Activated naive CD4-positive, alpha-beta T cell treated with anti-CD3 and anti-CD28 coated beads, Interleukin-2, amount 50 U/mL, for 72 hours (primary cell): ENCODE measurements around the gene ENTPD6. TPM values are rescaled to one million over a fixed set of nuclear protein-coding genes. Genes with fewer than 3 reads are reported as not detected.
"Not testable (repeated sequence)": the region's sequence is repeated elsewhere in the genome, so short reads cannot be mapped to it uniquely, and the experiment has no call there.

ENCODE experiments used
- ATAC-seq, 2 donors: fragments of 150-1000 bp; cut with Tn5 transposase; 2 replicates each; pipeline ENCODE4 v1.10.0; 2021; ENCODE audit warnings: mild to moderate bottlenecking in 2 of 2, moderate library complexity in 2 of 2
- DNase-seq, 2 donors: peaks; one replicate each; pipeline ENCODE4 v3.0.0; 2021 to 2022; ENCODE audit warnings: low spot score in 2 of 2
- H3K27ac Mint-ChIP-seq, 2 donors: one replicate each; pipeline ENCODE4 v1.8.0; 2022; ENCODE audit warnings: mild to moderate bottlenecking in 2 of 2, mixed read lengths in 2 of 2
- H3K36me3 Mint-ChIP-seq, 2 donors: one replicate each; pipeline ENCODE4 v1.8.0; 2022; ENCODE audit warnings: mixed read lengths in 2 of 2
- H3K9me3 Mint-ChIP-seq, 2 donors: one replicate each; pipeline ENCODE4 v1.8.0; 2022; ENCODE audit warnings: mixed read lengths in 2 of 2
- total RNA-seq, 2 donors: library from RNA; stranded (reverse); gene quantifications; one replicate each; pipeline ENCODE4 v1.2.3, GENCODE V29; 2022

Gene ENTPD6
- total RNA-seq, 2 donors from 2014 or later, result 38.8 to 45.6 TPM

GRCh38 chr20:25178563-25179438, 16.7 kb upstream of the ENTPD6 start:
- H3K9me3 Mint-ChIP-seq, result peaks cover 3 to 4% of the 10 kb centered on the region in 2 donors
- ATAC-seq (peak; percentile 72 to 82), DNase-seq (peak in 1 of 2 donors; percentile 39)
- H3K27ac Mint-ChIP-seq, result no peak overlapping the region
- H3K36me3 Mint-ChIP-seq, result peaks cover 4 to 7% of the 10 kb centered on the region in 2 donors

GRCh38 chr20:25179439-25180089, 15.9 kb upstream of the ENTPD6 start:
- H3K27ac Mint-ChIP-seq, result no peak overlapping the region
- H3K36me3 Mint-ChIP-seq, result peaks cover 10 to 15% of the 10 kb centered on the region in 2 donors
- no peak for ATAC-seq
- DNase-seq, result no peak
- H3K9me3 Mint-ChIP-seq, result peaks cover 7% of the 10 kb centered on the region in 2 donors

DNA sequence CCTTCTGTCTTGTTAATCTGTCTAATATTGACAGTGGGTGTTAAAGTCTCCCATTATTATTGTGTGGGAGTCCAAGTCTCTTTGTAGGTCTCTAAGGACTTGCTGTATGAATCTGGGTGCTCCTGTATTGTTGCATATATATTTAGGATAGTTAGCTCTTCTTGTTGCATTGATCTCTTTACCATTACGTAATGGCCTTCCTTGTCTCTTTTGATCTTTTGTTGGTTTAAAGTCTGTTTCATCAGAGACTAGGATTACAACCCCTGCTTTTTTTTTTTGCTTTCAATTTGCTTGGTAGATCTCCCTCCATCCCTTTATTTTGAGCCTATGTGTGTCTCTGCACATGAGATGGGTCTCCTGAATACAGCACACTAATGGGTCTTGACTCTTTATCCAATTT, 11.1 kb upstream of the ENTPD6 start:
- H3K27ac Mint-ChIP-seq, ATAC-seq, DNase-seq: not testable (repeated sequence)
- H3K36me3 Mint-ChIP-seq, result peaks cover 21 to 30% of the 10 kb centered on the region in 2 donors
- H3K9me3 Mint-ChIP-seq, result peaks cover 11 to 18% of the 10 kb centered on the region in 2 donors

DNA sequence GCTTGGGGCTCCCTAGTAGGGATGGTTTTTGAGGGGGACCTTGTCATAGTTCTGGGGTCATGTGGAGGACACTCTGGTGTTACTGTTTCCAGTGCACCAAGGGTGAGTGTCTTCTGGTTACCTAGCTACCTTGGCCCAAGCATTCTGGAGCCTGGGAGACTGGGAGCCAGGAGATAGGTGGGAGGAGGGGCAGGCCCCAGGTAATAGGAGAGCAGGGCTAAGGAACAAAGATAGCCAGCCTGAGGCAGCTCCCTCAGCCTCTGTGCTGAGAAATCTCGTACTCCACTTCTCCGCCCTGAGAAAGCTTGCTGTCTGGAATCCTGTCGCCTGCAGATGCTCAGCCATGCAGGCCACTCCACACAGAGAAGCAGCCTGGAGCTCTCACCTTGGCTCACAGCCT, 8.3 kb upstream of the ENTPD6 start:
- Mint-ChIP-seq H3K36me3 (peaks cover 21 to 30% of the 10 kb centered on the region in 2 donors), H3K27ac (peak overlapping the region in 1 of 2 donors; percentile 85), H3K9me3 (peaks cover 11 to 18% of the 10 kb centered on the region in 2 donors)
- ATAC-seq (no peak), DNase-seq (no peak)

DNA sequence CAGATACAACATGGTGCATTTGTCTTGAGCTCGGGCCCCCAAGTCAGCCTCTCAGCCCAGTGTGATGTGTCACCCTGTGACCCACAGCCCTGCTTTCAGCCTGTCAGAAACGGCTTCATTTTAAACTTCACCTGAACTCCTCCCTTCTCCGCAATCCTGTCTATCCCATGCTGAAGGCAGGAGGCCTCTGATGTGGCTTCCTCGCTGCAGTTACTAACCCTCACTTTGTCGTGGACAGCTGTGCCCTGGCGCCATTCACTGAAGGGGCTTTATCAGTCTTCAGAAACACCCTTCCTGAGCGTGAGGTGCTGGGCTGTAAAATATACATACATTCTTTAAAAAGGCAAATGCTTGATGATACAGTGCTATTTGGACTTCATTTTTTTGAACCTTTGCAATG, 7.9 kb upstream of the ENTPD6 start:
- peaks cover 21 to 30% of the 10 kb centered on the region in 2 donors for H3K36me3 Mint-ChIP-seq
- peaks cover 11 to 18% of the 10 kb centered on the region in 2 donors for H3K9me3 Mint-ChIP-seq
- no peak for ATAC-seq
- DNase-seq, result no peak
- H3K27ac Mint-ChIP-seq, result no peak overlapping the region

DNA sequence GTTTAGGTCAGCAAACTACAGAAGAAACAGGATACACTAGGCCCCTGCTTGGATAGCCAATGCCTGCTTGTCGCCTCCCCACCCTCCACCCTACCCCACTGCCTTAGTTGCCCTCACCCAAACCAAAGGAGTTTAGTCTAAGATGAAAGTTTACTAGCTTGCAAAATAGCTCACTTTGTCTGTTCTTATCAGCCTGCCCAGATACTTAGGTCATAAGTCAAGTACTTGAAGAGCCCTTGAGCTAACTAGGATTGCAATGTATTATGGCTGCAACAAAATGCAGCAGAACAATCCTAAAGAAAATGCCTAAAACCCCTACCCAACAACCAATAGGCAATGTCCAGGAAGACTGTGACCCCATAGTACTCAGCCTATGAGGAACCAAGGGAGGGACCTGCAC, 7.3 kb upstream of the ENTPD6 start:
- DNase-seq (no peak), ATAC-seq (no peak)
- Mint-ChIP-seq H3K27ac (no peak overlapping the region), H3K36me3 (peaks cover 21 to 28% of the 10 kb centered on the region in 2 donors), H3K9me3 (peaks cover 11 to 18% of the 10 kb centered on the region in 2 donors)

- H3K36me3 Mint-ChIP-seq, result peaks cover under 1 to 1% of the 10 kb centered on the region in 2 donors
- DNase-seq (no peak), ATAC-seq (no peak)
- no peaks in the 10 kb centered on the region for H3K9me3 Mint-ChIP-seq
- no peak overlapping the region for H3K27ac Mint-ChIP-seq
These were observed 4.5 kb upstream of the ENTPD6 start for GRCh38 chr20:25191051-25191450.

- Mint-ChIP-seq H3K27ac (no peak overlapping the region), H3K9me3 (no peaks in the 10 kb centered on the region), H3K36me3 (no peaks in the 10 kb centered on the region)
- no peak for ATAC-seq
- no peak for DNase-seq
These were observed 3.8 kb upstream of the ENTPD6 start for GRCh38 chr20:25191689-25192088.

- Mint-ChIP-seq H3K27ac (no peak overlapping the region), H3K9me3 (no peaks in the 10 kb centered on the region), H3K36me3 (no peaks in the 10 kb centered on the region)
- no peak for DNase-seq
- ATAC-seq, result no peak
These were observed 1.7 kb upstream of the ENTPD6 start for GRCh38 chr20:25193843-25194242.

DNA sequence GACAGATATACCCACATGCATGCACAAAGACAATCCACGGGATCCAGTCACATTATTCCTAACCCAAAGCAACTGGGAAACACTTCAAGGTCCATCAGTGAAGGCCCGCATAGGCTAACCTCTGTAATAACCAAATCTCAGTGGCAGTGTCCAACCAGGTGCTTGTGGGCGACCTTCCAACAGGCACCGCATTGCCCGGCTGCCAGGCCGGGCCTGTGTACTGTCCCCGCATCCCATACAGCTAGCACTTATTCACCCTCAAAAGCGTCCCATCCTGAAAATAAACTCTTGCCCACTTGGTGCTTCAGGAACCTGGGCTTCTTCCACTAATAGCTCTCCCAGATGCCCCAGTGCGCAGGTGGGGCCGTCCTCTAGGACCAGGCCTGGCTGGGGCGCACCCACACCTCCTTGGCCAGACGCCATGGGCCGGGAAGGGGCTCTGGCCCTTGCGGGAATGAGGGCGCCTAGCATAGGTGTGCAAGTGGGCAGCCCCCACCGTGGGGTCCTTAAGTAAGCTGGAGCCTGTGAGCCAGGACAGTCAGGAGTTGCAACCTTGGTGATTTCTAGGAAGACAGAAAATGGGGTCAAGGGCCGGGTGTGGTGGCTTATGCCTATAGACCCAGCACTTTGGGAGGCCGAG, 1.1 kb upstream of the ENTPD6 start:
- H3K9me3 Mint-ChIP-seq, result no peaks in the 10 kb centered on the region
- DNase-seq, result no peak
- ATAC-seq, result no peak
- peak overlapping the region in 1 of 2 donors; percentile 73 for H3K27ac Mint-ChIP-seq
- H3K36me3 Mint-ChIP-seq, result no peaks in the 10 kb centered on the region

- peak; percentile 40 to 71 for DNase-seq
- H3K27ac Mint-ChIP-seq, result peak overlapping the region; percentile 73 to 81
- no peaks in the 10 kb centered on the region for H3K9me3 Mint-ChIP-seq
- no peaks in the 10 kb centered on the region for H3K36me3 Mint-ChIP-seq
- ATAC-seq, result peak; percentile 44 to 59
These were observed 662 bp downstream of the ENTPD6 start for GRCh38 chr20:25195962-25196785.

GRCh38 chr20:25196786-25197120, 1.2 kb downstream of the ENTPD6 start:
- Mint-ChIP-seq H3K36me3 (no peaks in the 10 kb centered on the region), H3K9me3 (no peaks in the 10 kb centered on the region), H3K27ac (peak overlapping the region; percentile 59 to 73)
- DNase-seq (no peak), ATAC-seq (no peak)

DNA sequence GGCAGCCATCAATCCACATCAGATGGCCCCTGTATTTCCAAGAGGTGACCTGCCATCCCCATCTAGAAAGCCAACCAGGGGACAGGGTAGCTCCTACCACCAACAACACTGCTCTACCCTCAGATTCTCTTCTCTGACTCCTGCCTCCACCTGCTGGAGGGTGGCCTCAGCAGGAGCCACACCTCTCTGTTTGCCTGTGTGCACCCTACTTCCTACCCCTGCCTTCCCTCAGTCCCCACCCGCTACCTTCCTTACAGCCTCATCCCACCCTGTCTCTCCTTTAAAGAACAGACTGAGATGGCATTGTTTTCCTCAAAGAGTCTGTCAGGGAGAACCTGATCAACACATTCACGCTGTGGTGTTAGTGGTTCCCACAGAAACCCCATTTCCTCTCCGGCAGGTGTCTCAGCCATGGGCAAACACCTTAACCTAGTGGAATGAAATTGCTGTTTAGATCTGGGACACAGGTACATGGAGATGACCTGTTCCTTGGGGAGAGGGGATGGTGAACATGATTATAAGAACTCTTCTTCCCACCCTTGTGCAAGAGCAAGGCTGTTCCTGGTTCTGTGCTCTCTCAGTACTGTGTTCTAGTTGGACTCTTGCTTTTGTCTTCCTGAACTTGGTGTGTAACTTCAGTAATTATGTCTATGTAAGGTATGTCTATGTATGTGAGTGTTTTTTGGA, 1.8 kb downstream of the ENTPD6 start:
- Mint-ChIP-seq H3K9me3 (no peaks in the 10 kb centered on the region), H3K27ac (peak overlapping the region; percentile 59 to 73), H3K36me3 (no peaks in the 10 kb centered on the region)
- DNase-seq, result no peak
- ATAC-seq, result peak in 1 of 2 donors; percentile 34

GRCh38 chr20:25197870-25198190, 2.3 kb downstream of the ENTPD6 start:
- ATAC-seq (no peak), DNase-seq (no peak)
- peak overlapping the region in 1 of 2 donors; percentile 73 for H3K27ac Mint-ChIP-seq
- no peaks in the 10 kb centered on the region for H3K9me3 Mint-ChIP-seq
- no peaks in the 10 kb centered on the region for H3K36me3 Mint-ChIP-seq

GRCh38 chr20:25198663-25199383, 3.3 kb downstream of the ENTPD6 start:
- Mint-ChIP-seq H3K9me3 (no peaks in the 10 kb centered on the region), H3K36me3 (no peaks in the 10 kb centered on the region), H3K27ac (no peak overlapping the region)
- DNase-seq (no peak), ATAC-seq (no peak)
